B cell (primary cell): ENCODE results near the gene SHROOM2. TPM values are rescaled to one million over a fixed set of nuclear protein-coding genes. Genes with fewer than 3 reads are reported as not detected.
A peak's percentile ranks its signal among the peaks of the same experiment; 100 is the strongest.

Experiments
- ATAC-seq: fragments of 200-7000 bp; cut with Tn5 transposase; one replicate; pipeline ENCODE4 v1.10.0; 2021; ENCODE audit warnings: low read depth, mild to moderate bottlenecking, moderate number of reproducible peaks, moderate library complexity
- CTCF ChIA-PET: fragments of 350-600 bp; sonication (Branson Sonifier 250); formaldehyde crosslinking; loops from one replicate; lab custom pipeline; 2021; ENCODE audit warnings: antibody characterized with exemption, inconsistent platforms; lab: Charles Lee
- POLR2A ChIA-PET: fragments of 350-600 bp; sonication (Branson Sonifier 250); formaldehyde crosslinking; loops from one replicate; lab custom pipeline; 2021; ENCODE audit warnings: antibody characterized with exemption; lab: Charles Lee
- DNase-seq: peaks from one replicate; pipeline ENCODE4 v3.0.0; 2013
- H2AFZ ChIP-seq: 2 replicates; pipeline ENCODE4 v1.6.1; 2012; ENCODE audit warnings: mild to moderate bottlenecking, low read depth, low read length; ENCODE audit not compliant: insufficient read depth, poor library complexity, severe bottlenecking
- H3K27ac ChIP-seq, 2 donors: 1 replicate in 1 of 2; 2 replicates in 1 of 2; pipeline ENCODE4 v1.5.1; 2012 to 2013; ENCODE audit warnings: low read length in 2 of 2, mild to moderate bottlenecking in 2 of 2, moderate library complexity in 1 of 2
- H3K27me3 ChIP-seq, 4 experiments: fragments of 200-600 bp in 1 of 4; sonication (generic) in 1 of 4; replicated peaks in 1 of 4; 1 replicate in 2 of 4; 2 replicates in 2 of 4; pipeline versions ENCODE4 v1.6.1 to v1.7.0; 2013 to 2016; ENCODE audit warnings: low read length in 3 of 4, mild to moderate bottlenecking in 2 of 4, mixed read lengths in 1 of 4, moderate library complexity in 1 of 4; ENCODE audit not compliant: insufficient read depth in 4 of 4, control insufficient read depth in 3 of 4; ENCODE audit errors: control extremely low read depth in 1 of 4
- H3K36me3 ChIP-seq, 2 experiments: replicated peaks in 1 of 2; 1 replicate in 1 of 2; 2 replicates in 1 of 2; pipeline versions ENCODE4 v1.6.1 to v1.7.1; 2013; ENCODE audit warnings: low read length in 1 of 2; ENCODE audit not compliant: insufficient read depth in 2 of 2, control insufficient read depth in 1 of 2; ENCODE audit errors: control extremely low read depth in 1 of 2, extremely low read depth in 1 of 2
- H3K4me1 ChIP-seq, 2 donors: fragments of 200-600 bp in 1 of 2; sonication (generic) in 1 of 2; 1 replicate in 1 of 2; 2 replicates in 1 of 2; pipeline versions ENCODE4 v1.5.1 to v1.6.1; 2013 to 2017; ENCODE audit warnings: low read length in 2 of 2; ENCODE audit not compliant: control insufficient read depth in 2 of 2, insufficient read depth in 2 of 2
- H3K4me2 ChIP-seq: replicated peaks from 2 replicates; pipeline ENCODE3; 2012; ENCODE audit warnings: mild to moderate bottlenecking, low read depth, low read length; ENCODE audit not compliant: poor library complexity, severe bottlenecking
- H3K4me3 ChIP-seq, 5 experiments: fragments of 200-600 bp in 1 of 5; sonication (generic) in 1 of 5; 1 replicate in 3 of 5; 2 replicates in 2 of 5; pipeline versions ENCODE4 v1.5.1 to v1.7.0; 2011 to 2016; ENCODE audit warnings: low read length in 4 of 5, mild to moderate bottlenecking in 4 of 5, low read depth in 2 of 5, control low read depth in 1 of 5, moderate library complexity in 1 of 5; ENCODE audit not compliant: insufficient read depth in 1 of 5; ENCODE audit errors: control extremely low read depth in 1 of 5, extremely low read depth in 1 of 5
- H3K79me2 ChIP-seq: fragments of 200-600 bp; sonication (generic); one replicate; pipeline ENCODE4 v1.6.0; 2016; ENCODE audit warnings: low read length; ENCODE audit not compliant: control insufficient read depth, insufficient read depth
- H3K9ac ChIP-seq: fragments of 200-600 bp; sonication (generic); 2 replicates; pipeline ENCODE4 v1.6.1; 2017; ENCODE audit warnings: mild to moderate bottlenecking, low read length, moderate library complexity
- H3K9me3 ChIP-seq, 3 donors: one replicate each; pipeline versions ENCODE4 v1.6.1 to v1.7.1; 2013; ENCODE audit warnings: low read length in 2 of 3; ENCODE audit not compliant: control insufficient read depth in 2 of 3, insufficient read depth in 1 of 3; ENCODE audit errors: control extremely low read depth in 1 of 3
- H4K20me1 ChIP-seq: 2 replicates; pipeline ENCODE4 v1.6.0; 2012; ENCODE audit warnings: mild to moderate bottlenecking, low read length; ENCODE audit not compliant: insufficient read depth, control insufficient read depth, poor library complexity, severe bottlenecking
- H3K27ac Mint-ChIP-seq: one replicate; pipeline ENCODE4 v1.8.0; 2021; ENCODE audit warnings: mixed read lengths
- H3K27me3 Mint-ChIP-seq: one replicate; pipeline ENCODE4 v1.8.0; 2021; ENCODE audit warnings: mixed read lengths
- H3K4me1 Mint-ChIP-seq: one replicate; pipeline ENCODE4 v1.8.0; 2021; ENCODE audit warnings: mixed read lengths
- H3K4me3 Mint-ChIP-seq: one replicate; pipeline ENCODE4 v1.8.0; 2021; ENCODE audit warnings: mixed read lengths
- H3K9me3 Mint-ChIP-seq: one replicate; pipeline ENCODE4 v1.8.0; 2022; ENCODE audit warnings: mixed read lengths; ENCODE audit not compliant: insufficient read depth
- EZH2 ChIP-seq: IDR thresholded peaks from 2 replicates; pipeline ENCODE4 v1.6.1; 2012; ENCODE audit warnings: borderline replicate concordance, low read depth, mild to moderate bottlenecking, moderate library complexity, low read length; ENCODE audit not compliant: insufficient read depth, poor library complexity, severe bottlenecking
- WGBS: methylation state at CpG from one replicate; pipeline ENCODE4 v1.1.5; 2013; ENCODE audit warnings: missing lambda C conversion rate; ENCODE audit not compliant: insufficient coverage; 5-methylcytosine and 5-hydroxymethylcytosine counted together
- intact Hi-C: fragments of 100-400 bp; cut with micrococcal nuclease; formaldehyde crosslinking; loops from one replicate; pipeline ENCODE4 v1.10.0; 2022
- polyA plus RNA-seq: library from polyadenylated mRNA; depleted of rRNA; stranded (reverse); fragments of >200 nt; gene quantifications from 2 replicates; pipeline ENCODE4 v1.2.3, GENCODE V29; 2012
- total RNA-seq, 2 donors: library from RNA; stranded (reverse); fragments of 120-200 nt in 1 of 2; gene quantifications; 1 replicate in 1 of 2; 2 replicates in 1 of 2; pipeline versions ENCODE4 v1.2.3 to v1.2.4, GENCODE V29; 2013 to 2022
- TF ChIP-seq, protein P1 (sequence below): fragments of 200-600 bp; IDR thresholded peaks from one replicate; pipeline ENCODE4 v1.8.0; 2022; ENCODE audit warnings: antibody characterized with exemption, mild to moderate bottlenecking

The SHROOM2 gene
- total and polyA plus RNA-seq, 2 donors (not counting 1 experiment from before 2014, with no cell fraction given), result not detected

DNA sequence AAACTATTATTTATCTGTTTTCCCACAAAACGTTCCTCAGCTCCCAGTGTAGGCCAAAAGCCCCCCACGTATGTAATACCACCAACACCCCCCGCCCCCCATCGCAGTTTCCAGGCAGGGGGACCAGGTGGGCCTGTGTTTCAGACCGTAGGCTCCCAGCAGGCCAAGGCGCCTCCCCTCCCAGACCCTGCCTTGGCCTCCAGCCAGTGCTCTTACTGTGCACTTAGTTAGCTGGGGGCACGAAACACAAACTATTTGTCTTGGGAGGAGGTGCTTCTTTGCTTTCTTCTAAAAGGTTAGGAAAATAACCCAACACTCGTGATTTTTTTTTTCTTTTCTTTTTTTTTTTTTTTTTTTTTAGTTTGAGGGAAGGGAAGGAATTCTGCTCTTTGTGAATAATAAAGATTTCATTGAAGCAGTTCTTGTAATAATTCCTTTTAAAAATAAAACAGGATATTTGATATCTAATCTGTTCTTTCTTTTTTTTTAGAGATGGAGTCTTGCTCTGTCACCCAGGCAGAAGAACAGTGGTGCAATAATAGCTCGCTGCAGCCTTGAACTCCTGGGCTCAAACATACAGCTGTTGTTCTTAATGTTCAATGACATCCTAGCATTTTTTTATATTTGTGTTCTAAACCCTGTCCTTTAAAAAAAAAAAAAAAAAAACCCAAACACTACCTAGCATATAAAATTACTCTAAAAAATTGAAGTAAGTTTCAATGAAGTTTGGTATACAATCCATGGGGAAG is 98.0 kb downstream of the SHROOM2 start:
- H4K20me1 ChIP-seq, result no peaks in the 10 kb centered on the region
- H3K27me3 ChIP-seq, result no peaks in the 10 kb centered on the region
- H3K79me2 ChIP-seq, result no peaks in the 10 kb centered on the region
- ChIA-PET CTCF (interaction anchor here (0.7 to 1.7 kb wide), 2 partner anchors 10 to 1671 kb away, joined by 3 to 4 read pairs; no protein-coding TSS in a partner anchor), POLR2A (no interaction called here)
- H3K27ac Mint-ChIP-seq, result no peak overlapping the region
- H3K4me3 Mint-ChIP-seq, result no peak overlapping the region
- peaks cover 2% of the 10 kb centered on the region for H3K4me1 Mint-ChIP-seq
- H3K4me3 ChIP-seq, result no peak overlapping the region
- ATAC-seq, result no peak
- H3K36me3 ChIP-seq, result no peaks in the 10 kb centered on the region
- H3K4me1 ChIP-seq, result peaks cover 0 to 4% of the 10 kb centered on the region in 2 donors
- H3K9me3 Mint-ChIP-seq, result no peaks in the 10 kb centered on the region
- WGBS, result 56% methylated on average over 2 of the region's 9 CpGs
- TF ChIP-seq EZH2, result no peak
- TF ChIP-seq, protein P1, sequence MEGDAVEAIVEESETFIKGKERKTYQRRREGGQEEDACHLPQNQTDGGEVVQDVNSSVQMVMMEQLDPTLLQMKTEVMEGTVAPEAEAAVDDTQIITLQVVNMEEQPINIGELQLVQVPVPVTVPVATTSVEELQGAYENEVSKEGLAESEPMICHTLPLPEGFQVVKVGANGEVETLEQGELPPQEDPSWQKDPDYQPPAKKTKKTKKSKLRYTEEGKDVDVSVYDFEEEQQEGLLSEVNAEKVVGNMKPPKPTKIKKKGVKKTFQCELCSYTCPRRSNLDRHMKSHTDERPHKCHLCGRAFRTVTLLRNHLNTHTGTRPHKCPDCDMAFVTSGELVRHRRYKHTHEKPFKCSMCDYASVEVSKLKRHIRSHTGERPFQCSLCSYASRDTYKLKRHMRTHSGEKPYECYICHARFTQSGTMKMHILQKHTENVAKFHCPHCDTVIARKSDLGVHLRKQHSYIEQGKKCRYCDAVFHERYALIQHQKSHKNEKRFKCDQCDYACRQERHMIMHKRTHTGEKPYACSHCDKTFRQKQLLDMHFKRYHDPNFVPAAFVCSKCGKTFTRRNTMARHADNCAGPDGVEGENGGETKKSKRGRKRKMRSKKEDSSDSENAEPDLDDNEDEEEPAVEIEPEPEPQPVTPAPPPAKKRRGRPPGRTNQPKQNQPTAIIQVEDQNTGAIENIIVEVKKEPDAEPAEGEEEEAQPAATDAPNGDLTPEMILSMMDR, result no peak
- H2AFZ ChIP-seq, result no peak overlapping the region
- no peak for DNase-seq
- no peak overlapping the region for H3K9ac ChIP-seq
- no peak overlapping the region for H3K4me2 ChIP-seq
- H3K27me3 Mint-ChIP-seq, result no peaks in the 10 kb centered on the region
- no peak overlapping the region for H3K27ac ChIP-seq
- no peaks in the 10 kb centered on the region for H3K9me3 ChIP-seq
- intact Hi-C loops, result loop anchor here (2.0 to 10.0 kb wide), 3 partner anchors 61 to 113 kb away; no protein-coding TSS in a partner anchor

DNA sequence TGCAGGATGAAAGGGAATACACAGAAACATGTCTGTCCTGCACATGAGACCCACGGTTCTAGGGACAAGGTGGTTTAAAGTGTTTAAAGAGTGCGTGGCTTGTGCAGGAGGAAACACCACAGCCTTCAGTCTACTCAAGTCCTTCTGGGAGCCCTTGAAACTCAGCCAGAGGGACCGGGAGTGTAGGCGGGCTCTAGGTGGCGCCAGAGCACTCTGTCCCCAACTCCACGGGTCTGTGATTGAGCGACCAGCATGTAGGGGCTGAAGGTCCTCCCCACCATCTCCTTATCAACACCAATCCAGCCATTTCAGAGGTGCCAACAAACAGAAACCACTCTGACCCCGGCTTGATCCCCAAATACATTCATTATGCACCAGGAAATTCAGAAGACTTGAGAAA is 98.9 kb downstream of the SHROOM2 start:
- Mint-ChIP-seq H3K9me3 (no peaks in the 10 kb centered on the region), H3K27me3 (no peaks in the 10 kb centered on the region), H3K4me3 (no peak overlapping the region), H3K4me1 (peaks cover 2% of the 10 kb centered on the region), H3K27ac (no peak overlapping the region)
- no peak overlapping the region for H3K27ac ChIP-seq
- H3K4me1 ChIP-seq, result peaks cover 0 to 4% of the 10 kb centered on the region in 2 donors
- ChIA-PET POLR2A (no interaction called here), CTCF (interaction anchor here (0.7 to 2.0 kb wide), 3 partner anchors 13 to 264 kb away, joined by 3 to 13 read pairs (median 3); no protein-coding TSS in a partner anchor)
- peak overlapping the region; percentile 19 for H3K4me2 ChIP-seq
- H3K9ac ChIP-seq, result no peak overlapping the region
- TF ChIP-seq EZH2, result no peak
- TF ChIP-seq, protein P1, result peak; percentile 56
- no peak overlapping the region for H2AFZ ChIP-seq
- no peaks in the 10 kb centered on the region for H3K27me3 ChIP-seq
- DNase-seq (peak; percentile 67), ATAC-seq (peak; percentile 72)
- H3K36me3 ChIP-seq, result no peaks in the 10 kb centered on the region
- 0% methylated on average over 5 of the region's 8 CpGs for WGBS
- H4K20me1 ChIP-seq, result no peaks in the 10 kb centered on the region
- intact Hi-C loops, result loop anchor here (2.0 to 10.0 kb wide), 3 partner anchors 60 to 112 kb away; no protein-coding TSS in a partner anchor
- no peaks in the 10 kb centered on the region for H3K79me2 ChIP-seq
- no peak overlapping the region for H3K4me3 ChIP-seq
- no peaks in the 10 kb centered on the region for H3K9me3 ChIP-seq
